ENCODE measurements around the gene TBL1X. TPM values are rescaled to one million over a fixed set of nuclear protein-coding genes. Genes with fewer than 3 reads are reported as not detected.

TBL1X gene
- total and polyA plus RNA-seq, 10 of the 15 experiments (the other 5 are each of a cell fraction or from before 2014, with no cell fraction given): 4.4 to 26.3 (median 10.6) TPM

GRCh38 chrX:9662148-9662547 lies 197.3 kb downstream of the TBL1X start:
- no peak for ATAC-seq
- no peaks in the 10 kb centered on the region for H4K20me1 ChIP-seq (ENCODE audit: control insufficient read depth, insufficient read depth)
- RAD21 ChIA-PET (ENCODE audit: unreplicated experiment): interaction anchor here (1.0 kb wide), 1 partner anchor 199 kb away, joined by 3 read pairs; no protein-coding TSS in a partner anchor
- no peak overlapping the region for H3K9ac ChIP-seq (ENCODE audit: control insufficient read depth, insufficient read depth, low read length)
- DNase-seq (ENCODE audit: low read depth, low spot score): no peak
- H2AFZ ChIP-seq (ENCODE audit: control insufficient read depth, low read depth, low read length): no peak overlapping the region
- no peaks in the 10 kb centered on the region for H3K4me1 ChIP-seq (ENCODE audit: control insufficient read depth, insufficient read depth, low read length)
- CTCF ChIA-PET: no interaction called here
- no peak overlapping the region for H3K27ac ChIP-seq (ENCODE audit: control insufficient read depth, insufficient read depth)
- SMC1A ChIA-PET (ENCODE audit: uncharacterized antibody, unreplicated experiment): interaction anchor here (0.7 to 1.0 kb wide), 3 partner anchors 9 to 16 kb away, joined by 3 read pairs; no protein-coding TSS in a partner anchor
- H3K27me3 ChIP-seq (replicated peaks in 1 of 2; ENCODE audit: control insufficient read depth in 2 of 2, insufficient read depth in 2 of 2, low read length in 1 of 2): no peaks in the 10 kb centered on the region
- no peak overlapping the region for H3K4me3 ChIP-seq
- 47% methylated on average over 4 of the region's 4 CpGs for WGBS (ENCODE audit: insufficient coverage, insufficient replicate concordance, low lambda C conversion rate, missing lambda C conversion rate)
- BruUV-seq (replicated peaks): no TSS peak
- POLR2A ChIA-PET: no interaction called here
- no peak overlapping the region for H3K4me2 ChIP-seq (ENCODE audit: control insufficient read depth, insufficient read depth)
- no peaks in the 10 kb centered on the region; a peak in 1 of 4 replicates for H3K36me3 ChIP-seq (ENCODE audit: control insufficient read depth in 2 of 2, insufficient read depth in 2 of 2, low read length in 1 of 2)
- in situ Hi-C loops (cut with MboI): no loop called here
- TF ChIP-seq CTCF (IDR thresholded peaks at IDR 0.05 in 2 of 3, conservative IDR thresholded peaks at IDR 0.05 in 1 of 3; ENCODE audit: control insufficient read depth in 2 of 3, extremely low read depth in 1 of 3, insufficient read depth in 1 of 3, low read depth in 3 of 3, low read length in 3 of 3): no peak
- intact Hi-C loops (cut with micrococcal nuclease; ENCODE audit: unreplicated experiment): no loop called here
- H3K9me3 ChIP-seq (replicated peaks; ENCODE audit: control insufficient read depth, insufficient read depth, low read length): no peaks in the 10 kb centered on the region; the same call in 2 of the 3 replicates
- H3K79me2 ChIP-seq (ENCODE audit: control insufficient read depth, insufficient read depth, low read length): no peaks in the 10 kb centered on the region
- FAIRE-seq: no peak

- WGBS (ENCODE audit: insufficient coverage, insufficient replicate concordance, low lambda C conversion rate, missing lambda C conversion rate): 23% methylated on average over 6 of the region's 6 CpGs
- BruUV-seq (replicated peaks): no TSS peak
- no peak overlapping the region for H2AFZ ChIP-seq (ENCODE audit: control insufficient read depth, low read depth, low read length)
- ChIA-PET CTCF (no interaction called here), POLR2A (no interaction called here), RAD21 (ENCODE audit: unreplicated experiment) (no interaction called here), SMC1A (ENCODE audit: uncharacterized antibody, unreplicated experiment) (no interaction called here)
- H3K4me2 ChIP-seq (ENCODE audit: control insufficient read depth, insufficient read depth): no peak overlapping the region
- DNase-seq (ENCODE audit: low read depth, low spot score) (no peak), ATAC-seq (no peak), FAIRE-seq (no peak)
- in situ Hi-C loops (cut with MboI): no loop called here
- no peak overlapping the region for H3K9ac ChIP-seq (ENCODE audit: control insufficient read depth, insufficient read depth, low read length)
- no peaks in the 10 kb centered on the region for H3K27me3 ChIP-seq (replicated peaks in 1 of 2; ENCODE audit: control insufficient read depth in 2 of 2, insufficient read depth in 2 of 2, low read length in 1 of 2)
- H4K20me1 ChIP-seq (ENCODE audit: control insufficient read depth, insufficient read depth): no peaks in the 10 kb centered on the region
- intact Hi-C loops (cut with micrococcal nuclease; ENCODE audit: unreplicated experiment): no loop called here
- H3K36me3 ChIP-seq (ENCODE audit: control insufficient read depth in 2 of 2, insufficient read depth in 2 of 2, low read length in 1 of 2): no peaks in the 10 kb centered on the region
- H3K4me3 ChIP-seq: no peak overlapping the region
- H3K79me2 ChIP-seq (ENCODE audit: control insufficient read depth, insufficient read depth, low read length): no peaks in the 10 kb centered on the region
- no peaks in the 10 kb centered on the region for H3K4me1 ChIP-seq (ENCODE audit: control insufficient read depth, insufficient read depth, low read length)
- H3K27ac ChIP-seq (ENCODE audit: control insufficient read depth, insufficient read depth): no peak overlapping the region
- no peaks in the 10 kb centered on the region; the same call in 2 of the 3 replicates for H3K9me3 ChIP-seq (replicated peaks; ENCODE audit: control insufficient read depth, insufficient read depth, low read length)
- no peak for TF ChIP-seq E4F1 (IDR thresholded peaks at IDR 0.05; ENCODE audit: borderline replicate concordance, partially characterized antibody)
- no peak for TF ChIP-seq CREB1 (IDR thresholded peaks at IDR 0.05; ENCODE audit: low read depth)
- TF ChIP-seq USF1 (IDR thresholded peaks at IDR 0.05; ENCODE audit: borderline replicate concordance, extremely low read length, insufficient read depth, low read depth, low read length): no peak
- no peak for TF ChIP-seq PAX5 (IDR thresholded peaks at IDR 0.05; ENCODE audit: borderline replicate concordance, low read depth, low read length)
- no peak for TF ChIP-seq ATF3 (IDR thresholded peaks at IDR 0.05; ENCODE audit: borderline replicate concordance, extremely low read depth, low read depth, low read length)
- TF ChIP-seq POLR2AphosphoS5 (IDR thresholded peaks at IDR 0.05; ENCODE audit: low read length): no peak
- TF ChIP-seq RCOR1 (conservative IDR thresholded peaks at IDR 0.05; ENCODE audit: low read depth, low read length): no peak
- no peak for TF ChIP-seq ZBED1 (IDR thresholded peaks at IDR 0.05; ENCODE audit: borderline replicate concordance)
- TF ChIP-seq CEBPB (IDR thresholded peaks at IDR 0.05; ENCODE audit: borderline replicate concordance in 1 of 2, low read depth in 2 of 2, low read length in 2 of 2): no peak
- no peak for TF ChIP-seq SP1 (IDR thresholded peaks at IDR 0.05; ENCODE audit: low read depth, low read length)
Observed at GRCh38 chrX:9663216-9663615, 198.4 kb downstream of the TBL1X start.

All from GM12878 (cell line).